Renal cortical epithelial cell (primary cell): Measurements from ENCODE around the gene USP13. TPM values are rescaled to one million over a fixed set of nuclear protein-coding genes. Genes with fewer than 3 reads are reported as not detected.
A peak's percentile ranks its signal among the peaks of the same experiment; 100 is the strongest.
"Not testable (repeated sequence)": the region's sequence is repeated elsewhere in the genome, so short reads cannot be mapped to it uniquely, and the experiment has no call there.

ENCODE experiments used
- DNase-seq: peaks from one replicate; pipeline ENCODE4 v3.0.0-alpha.2; 2011; ENCODE audit warnings: low read depth
- total RNA-seq: library from RNA; depleted of rRNA; stranded (reverse); fragments of >200 nt; gene quantifications from 2 replicates; pipeline ENCODE4 v1.2.3, GENCODE V29; 2014

USP13 gene
- total RNA-seq, 1 donor from 2014 or later = 14.8 TPM

- DNase-seq = no peak
Observed at GRCh38 chr3:179658606-179659005, 5.8 kb downstream of the USP13 start.

- no peak for DNase-seq
Observed at GRCh38 chr3:179660872-179661271, 8.0 kb downstream of the USP13 start.

GRCh38 chr3:179661777-179662176 is 8.9 kb downstream of the USP13 start:
- DNase-seq = no peak

- no peak for DNase-seq
Observed at GRCh38 chr3:179663093-179663492, 10.3 kb downstream of the USP13 start.

- DNase-seq = no peak
Observed at GRCh38 chr3:179666030-179666429, 13.2 kb downstream of the USP13 start.

- DNase-seq = no peak
Observed at GRCh38 chr3:179666436-179667035, 13.7 kb downstream of the USP13 start.

- no peak for DNase-seq
Observed at GRCh38 chr3:179668429-179668828, 15.6 kb downstream of the USP13 start.

GRCh38 chr3:179670311-179670710 is 17.5 kb downstream of the USP13 start:
- DNase-seq = no peak

GRCh38 chr3:179671309-179671708 is 18.5 kb downstream of the USP13 start:
- DNase-seq = no peak

- peak; percentile 87 for DNase-seq
Observed at GRCh38 chr3:179671747-179672242, 19.0 kb downstream of the USP13 start.

GRCh38 chr3:179672918-179673317 is 20.1 kb downstream of the USP13 start:
- DNase-seq = peak; percentile 75

GRCh38 chr3:179673523-179673922 is 20.7 kb downstream of the USP13 start:
- no peak for DNase-seq

- peak; percentile 62 for DNase-seq
Observed at GRCh38 chr3:179676081-179676480, 23.2 kb downstream of the USP13 start.

- DNase-seq = no peak
Observed at GRCh38 chr3:179677884-179678283, 25.0 kb downstream of the USP13 start.

- no peak for DNase-seq
Observed at GRCh38 chr3:179681492-179682263, 28.8 kb downstream of the USP13 start.

- DNase-seq = no peak
Observed at GRCh38 chr3:179682426-179683080, 29.7 kb downstream of the USP13 start.

- not testable (repeated sequence) for DNase-seq
Observed at GRCh38 chr3:179683286-179683685, 30.4 kb downstream of the USP13 start.

GRCh38 chr3:179687967-179688535 is 35.2 kb downstream of the USP13 start:
- DNase-seq = no peak

GRCh38 chr3:179688850-179689249 is 36.0 kb downstream of the USP13 start:
- DNase-seq = peak; percentile 75

- no peak for DNase-seq
Observed at GRCh38 chr3:179694731-179695130, 41.9 kb downstream of the USP13 start.

GRCh38 chr3:179695672-179696313 is 43.0 kb downstream of the USP13 start:
- DNase-seq = no peak
